Measurements from ENCODE around the gene HCAR2.
"Not testable (repeated sequence)": the region's sequence is repeated elsewhere in the genome, so short reads cannot be mapped to it uniquely, and the experiment has no call there.

HCAR2 gene

GRCh38 chr12:122702890-122703611 lies at the start of gene HCAR2:
TSS of gene HCAR2 (minus strand) at chr12:122703357. CDS start at chr12:122703283, 74 bp downstream.
- DNase-seq = not testable (repeated sequence)

GRCh38 chr12:122752464-122753318 lies 49.5 kb upstream of the HCAR2 start, which contains the start of gene DENR:
TSS of gene DENR (plus strand) at chr12:122752824. CDS start at chr12:122753702, 878 bp downstream.
- peak; percentile 96 for DNase-seq

DNA sequence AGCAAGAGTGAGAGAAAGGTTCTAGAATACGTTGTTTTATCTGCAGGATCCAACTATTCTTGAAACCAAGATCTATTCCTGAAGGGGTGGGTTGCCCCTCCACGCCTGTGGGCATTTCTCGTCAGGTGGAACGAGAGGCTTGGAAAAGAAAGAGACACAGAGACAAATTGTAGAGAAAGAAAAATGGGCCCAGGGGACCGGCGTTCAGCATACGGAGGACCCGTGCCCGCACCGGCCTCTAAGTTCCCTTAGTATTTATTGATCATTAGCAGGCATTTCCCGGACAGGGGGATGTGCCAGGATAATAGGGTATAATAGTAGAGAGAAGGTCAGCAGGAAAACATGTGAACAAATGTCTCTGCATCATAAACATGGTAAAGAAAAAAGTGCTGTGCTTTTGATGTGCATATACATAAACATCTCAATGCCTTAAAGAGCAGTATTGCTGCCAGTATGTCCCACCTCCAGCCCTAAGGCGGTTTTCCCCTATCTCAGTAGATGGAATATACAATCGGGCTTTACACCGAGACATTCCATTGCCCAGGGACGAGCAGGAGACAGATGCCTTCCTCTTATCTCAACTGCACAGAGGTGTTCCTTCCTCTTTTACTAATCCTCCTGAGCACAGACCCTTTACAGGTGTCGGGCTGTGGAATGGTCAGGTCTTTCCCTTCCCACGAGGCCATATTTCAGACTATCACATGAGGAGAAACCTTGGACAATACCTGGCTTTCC lies 47.8 kb upstream of the HCAR2 start:
- DNase-seq = not testable (repeated sequence)

DNA sequence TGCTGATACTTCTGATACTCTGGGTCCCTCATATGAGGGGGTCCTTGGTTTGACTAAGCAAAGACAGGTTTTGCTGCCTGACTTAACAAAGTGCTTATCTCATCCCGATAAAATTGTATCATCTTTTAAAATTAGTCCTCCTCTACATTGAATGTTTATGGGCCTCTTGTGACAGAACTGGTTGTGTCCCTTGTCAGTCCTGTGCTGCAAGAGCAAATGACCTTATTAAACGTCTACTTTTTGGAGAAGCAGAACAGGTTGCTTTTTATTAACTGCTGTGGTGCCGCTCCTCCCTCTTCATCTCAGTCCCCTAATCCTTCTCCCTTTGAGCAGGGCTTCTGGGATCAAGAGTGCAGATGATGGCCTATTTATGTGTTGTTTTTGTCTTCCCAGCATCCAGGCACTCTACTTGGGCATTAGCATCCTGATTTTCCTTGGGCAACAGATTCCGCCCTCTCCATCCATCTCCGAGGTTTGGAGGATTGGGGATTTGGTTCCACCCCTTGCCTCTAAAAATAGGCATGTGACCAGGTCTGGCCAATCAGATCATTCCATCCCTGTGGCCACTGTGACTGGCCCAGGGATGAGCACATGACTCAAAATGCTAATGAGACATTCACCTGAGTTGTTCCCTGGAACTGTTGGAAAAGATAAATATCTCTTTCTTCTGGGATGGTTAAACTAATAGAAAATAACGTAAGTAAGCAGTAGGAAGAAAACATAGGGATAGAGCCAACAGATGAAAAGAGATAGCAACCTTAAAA lies 46.6 kb upstream of the HCAR2 start:
- no peak for DNase-seq

- DNase-seq = no peak
Measured at GRCh38 chr12:122747224-122748135, 44.3 kb upstream of the HCAR2 start.

DNA sequence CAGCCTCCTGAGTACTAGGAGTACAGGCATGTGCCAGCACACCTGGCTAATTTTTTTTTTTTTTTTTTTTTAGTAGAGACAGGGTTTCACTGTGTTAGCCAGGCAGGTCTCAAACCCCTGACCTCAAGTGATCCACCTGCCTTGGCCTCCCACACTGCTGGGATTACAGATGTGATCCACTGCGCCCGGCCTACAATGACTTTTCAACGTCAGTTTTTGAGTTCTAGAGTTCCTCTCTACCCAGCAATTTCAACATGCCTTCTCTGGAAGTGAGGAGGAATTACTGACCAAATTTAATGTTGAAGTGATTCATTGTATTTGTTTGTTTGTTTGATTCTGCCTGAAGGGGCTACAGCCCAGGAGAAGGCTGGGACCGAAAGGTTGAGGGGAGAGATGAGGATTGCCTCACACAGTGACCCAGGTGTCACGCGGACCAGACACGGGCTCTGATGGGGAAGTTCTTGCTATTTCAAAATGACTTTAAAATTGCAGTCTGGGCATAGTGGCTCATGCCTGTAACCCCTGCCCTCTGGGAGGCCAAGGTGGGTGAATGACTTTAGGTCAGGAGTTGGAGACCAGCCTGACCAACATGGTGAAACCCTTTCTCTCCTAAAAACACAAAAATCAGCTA lies 40.9 kb upstream of the HCAR2 start:
- no peak for DNase-seq

- DNase-seq = no peak
Measured at GRCh38 chr12:122740351-122740750, 37.2 kb upstream of the HCAR2 start.

DNA sequence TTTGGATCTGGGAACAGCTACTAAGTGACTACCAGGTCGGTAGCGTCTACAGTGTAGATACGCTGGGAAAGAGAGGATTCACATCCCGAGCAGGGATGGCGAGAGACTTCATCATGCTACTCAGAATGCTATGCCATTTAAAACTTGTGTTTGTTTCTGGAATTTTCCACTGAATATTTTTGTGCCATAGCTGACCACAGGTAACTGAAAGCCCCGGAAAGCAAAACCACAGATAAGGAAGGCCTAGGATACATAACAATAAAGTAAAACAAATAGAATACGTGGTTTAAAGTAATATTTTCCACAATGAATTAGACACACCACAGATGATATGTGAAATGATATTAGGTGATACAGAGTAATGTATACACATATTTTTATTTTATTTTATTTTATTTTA lies 35.4 kb upstream of the HCAR2 start:
- no peak for DNase-seq

- no peak for DNase-seq
Measured at GRCh38 chr12:122732611-122733010, 29.5 kb upstream of the HCAR2 start.

- no peak for DNase-seq
Measured at GRCh38 chr12:122732170-122732569, 29.0 kb upstream of the HCAR2 start.

DNA sequence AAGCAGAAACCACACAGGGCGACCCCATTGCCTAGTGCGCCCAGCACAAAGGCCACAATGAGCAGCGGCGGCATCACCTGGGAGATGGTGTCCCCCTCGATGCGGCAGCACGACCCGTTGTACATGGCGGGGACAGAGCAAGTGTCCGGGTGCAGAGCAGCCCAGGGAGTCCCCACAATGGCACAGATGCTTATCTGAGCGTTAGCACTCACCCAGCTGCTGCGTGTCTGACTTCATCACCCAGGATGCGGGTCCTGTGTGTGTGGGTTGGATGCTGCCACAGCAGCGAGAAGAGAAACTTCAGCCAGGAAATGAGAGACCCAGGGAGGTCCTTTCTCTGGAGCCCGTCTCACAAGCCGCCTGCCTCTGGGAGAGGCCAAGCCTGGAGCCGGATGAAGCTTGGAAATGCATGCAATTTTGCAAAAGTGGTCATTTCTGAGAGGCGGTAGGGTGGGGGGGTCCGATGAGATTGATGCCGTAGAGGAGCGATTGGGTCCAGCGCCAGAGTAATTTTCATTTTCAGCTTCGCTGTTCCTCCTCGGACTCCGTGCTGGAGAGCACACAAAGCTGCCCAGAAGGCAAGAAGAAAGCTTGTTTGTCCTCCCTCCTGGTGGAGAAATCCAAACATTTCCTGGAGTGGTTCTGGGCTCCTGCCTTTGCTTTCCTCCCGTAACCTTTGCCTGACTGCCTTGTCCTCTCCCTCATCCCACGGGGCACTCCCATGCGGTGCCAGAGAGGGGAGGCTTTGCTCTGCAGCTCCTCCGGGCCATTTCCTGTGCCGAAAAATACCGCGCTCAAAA lies 27.3 kb upstream of the HCAR2 start, which contains the start of gene HCAR1:
TSS of gene HCAR1 (minus strand) at position 630 of the 800 bp plus-strand sequence. CDS start at position 125, 505 bp downstream.
- no peak for DNase-seq

- DNase-seq = no peak
Measured at GRCh38 chr12:122729583-122730214, 26.5 kb upstream of the HCAR2 start.

DNA sequence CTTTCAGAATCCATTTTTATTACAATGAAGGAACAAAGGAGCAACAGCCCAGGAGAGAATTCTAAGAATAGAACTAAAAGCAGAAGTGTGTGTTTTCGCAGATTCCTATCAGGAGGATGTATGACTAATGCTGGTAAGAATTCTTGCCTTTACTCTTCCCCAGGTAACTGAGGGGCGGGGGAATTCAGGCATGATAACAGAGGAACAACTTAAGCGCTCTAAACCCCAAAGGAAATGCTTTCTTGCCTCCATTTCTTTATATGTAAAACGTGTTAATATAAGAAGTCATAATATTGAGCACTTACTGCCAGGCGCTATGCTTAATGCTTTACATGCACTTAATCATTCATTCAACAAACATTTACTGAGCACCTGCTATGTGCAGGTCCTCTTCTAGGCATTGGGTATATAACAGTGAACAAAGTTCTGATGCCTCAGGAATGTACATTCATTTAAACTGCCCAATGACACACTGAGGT lies 23.0 kb upstream of the HCAR2 start:
- peak; percentile 37 for DNase-seq

DNA sequence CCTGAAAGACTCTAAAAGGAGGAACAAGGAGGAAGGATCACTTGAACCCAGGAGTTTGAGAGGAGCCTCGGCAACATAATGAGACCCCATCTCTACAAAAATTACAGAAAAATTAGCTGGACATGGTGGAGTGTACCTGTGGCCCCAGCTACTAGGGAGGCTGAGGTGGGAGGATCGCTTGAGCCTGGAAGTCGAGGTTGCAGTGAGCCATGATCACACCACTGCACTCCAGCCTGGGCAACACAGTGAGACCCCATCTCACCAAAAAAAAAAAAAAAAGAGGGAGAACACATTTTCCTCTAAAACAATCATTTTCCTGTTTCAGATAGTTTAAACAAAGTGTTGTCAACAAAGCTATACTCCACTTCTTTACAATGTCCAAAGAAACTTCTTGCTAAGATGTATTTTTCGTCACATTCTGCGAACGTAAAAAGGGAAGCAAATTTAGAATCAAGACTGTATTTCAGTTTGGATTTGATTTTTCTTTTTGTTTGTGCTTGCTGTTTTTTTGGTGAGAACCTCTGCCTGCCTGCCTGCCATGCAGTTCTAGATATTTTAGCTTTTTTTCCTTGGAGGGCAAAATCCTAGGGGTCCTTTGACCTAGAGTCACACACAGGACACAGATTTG lies 22.4 kb upstream of the HCAR2 start:
- no peak for DNase-seq

DNA sequence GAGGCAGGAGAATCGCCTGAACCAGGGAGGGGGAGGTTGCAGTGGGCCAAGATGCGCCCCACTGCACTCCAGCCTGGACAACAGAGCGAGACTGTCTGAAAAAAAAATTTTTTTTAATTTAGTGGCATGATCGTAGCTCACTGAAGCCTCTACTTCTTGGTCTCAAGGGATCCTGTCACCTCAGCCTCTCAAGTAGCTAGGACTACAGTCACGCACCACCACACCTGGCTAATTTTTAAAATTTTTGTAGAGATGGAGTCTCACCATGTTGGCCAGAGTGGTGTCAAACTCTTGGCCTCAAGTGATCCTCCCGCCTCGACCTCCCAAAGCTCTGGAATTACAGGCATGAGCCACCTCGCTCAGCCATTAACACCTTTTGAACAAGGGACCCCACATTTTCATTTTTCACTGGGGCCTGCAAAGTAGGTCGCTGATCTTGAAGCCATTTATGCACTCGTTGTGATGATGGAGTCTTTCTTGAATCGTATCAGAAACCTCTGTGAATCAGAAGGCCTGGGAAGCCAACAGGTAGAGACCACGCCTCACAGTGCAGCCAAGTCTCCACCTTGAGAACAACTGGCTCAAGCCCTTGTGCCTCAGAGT lies 21.6 kb upstream of the HCAR2 start:
- DNase-seq = no peak

DNA sequence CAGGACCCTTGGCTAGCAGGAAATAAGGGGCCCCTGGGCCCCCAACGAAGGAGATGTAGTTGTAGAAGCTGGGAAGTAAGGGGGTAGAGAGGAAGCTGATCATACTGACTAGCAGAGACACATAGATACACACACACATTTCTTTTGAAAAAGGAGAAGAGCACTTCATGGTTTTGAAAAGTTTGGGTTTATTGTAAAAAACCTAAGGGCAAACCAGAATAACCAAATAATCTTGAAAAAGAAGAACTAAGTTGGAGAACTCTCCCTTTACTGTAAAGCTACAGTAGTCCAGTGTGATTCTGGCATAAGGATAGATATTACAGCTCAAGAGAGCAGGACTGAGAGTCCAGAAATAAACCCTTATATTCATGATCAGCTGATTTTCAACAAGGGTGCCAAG lies 19.2 kb upstream of the HCAR2 start:
- DNase-seq = no peak

DNA sequence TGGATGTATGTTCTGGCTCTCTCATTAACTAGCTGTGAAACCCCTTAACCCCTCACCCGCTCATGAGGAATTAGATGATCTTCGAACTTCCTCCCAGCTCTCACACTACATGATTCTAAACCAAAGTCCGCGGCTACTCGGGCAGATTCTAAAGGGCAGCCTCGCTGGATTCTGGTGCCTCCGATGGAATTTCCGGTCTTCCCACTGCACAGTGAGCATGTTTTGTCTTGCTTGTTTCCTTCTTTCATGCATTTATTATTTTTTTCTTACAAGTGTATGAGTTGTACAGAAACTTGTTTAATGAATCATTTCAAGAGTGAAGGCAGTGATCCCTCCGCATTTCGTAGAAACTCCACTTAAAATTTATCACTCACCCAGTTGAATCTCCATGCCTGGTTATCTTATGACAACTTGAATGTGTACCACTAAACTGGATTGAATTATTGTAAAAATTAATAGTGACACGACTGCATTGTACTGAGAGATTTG lies 17.9 kb upstream of the HCAR2 start:
- DNase-seq = no peak

- DNase-seq = not testable (repeated sequence)
Measured at GRCh38 chr12:122716658-122717057, 13.5 kb upstream of the HCAR2 start, which contains the start of gene HCAR3. TSS of gene HCAR3 (minus strand) at chr12:122716811. CDS start at chr12:122716737, 74 bp downstream.
